IPS-18a (cell line): ENCODE measurements around the gene LOXL4.

Experiments used
- H3K27ac ChIP-seq: one replicate; pipeline ENCODE4 v1.5.1; 2013; ENCODE audit warnings: low read length
- H3K27me3 ChIP-seq: one replicate; pipeline ENCODE4 v1.6.1; 2013; ENCODE audit warnings: mild to moderate bottlenecking, low read length; ENCODE audit not compliant: control insufficient read depth, insufficient read depth
- H3K36me3 ChIP-seq: one replicate; pipeline ENCODE4 v1.6.1; 2013; ENCODE audit warnings: low read depth, low read length; ENCODE audit not compliant: control insufficient read depth
- H3K4me1 ChIP-seq: one replicate; pipeline ENCODE4 v1.6.1; 2013; ENCODE audit warnings: low read depth, low read length; ENCODE audit not compliant: control insufficient read depth
- H3K4me3 ChIP-seq: one replicate; pipeline ENCODE4 v1.5.1; 2013; ENCODE audit warnings: low read length
- H3K9ac ChIP-seq: one replicate; pipeline ENCODE4 v1.6.1; 2013; ENCODE audit warnings: mild to moderate bottlenecking, low read length, moderate library complexity
- H3K9me3 ChIP-seq: one replicate; pipeline ENCODE4 v1.6.1; 2013; ENCODE audit warnings: low read depth, low read length; ENCODE audit not compliant: control insufficient read depth

Gene LOXL4

DNA sequence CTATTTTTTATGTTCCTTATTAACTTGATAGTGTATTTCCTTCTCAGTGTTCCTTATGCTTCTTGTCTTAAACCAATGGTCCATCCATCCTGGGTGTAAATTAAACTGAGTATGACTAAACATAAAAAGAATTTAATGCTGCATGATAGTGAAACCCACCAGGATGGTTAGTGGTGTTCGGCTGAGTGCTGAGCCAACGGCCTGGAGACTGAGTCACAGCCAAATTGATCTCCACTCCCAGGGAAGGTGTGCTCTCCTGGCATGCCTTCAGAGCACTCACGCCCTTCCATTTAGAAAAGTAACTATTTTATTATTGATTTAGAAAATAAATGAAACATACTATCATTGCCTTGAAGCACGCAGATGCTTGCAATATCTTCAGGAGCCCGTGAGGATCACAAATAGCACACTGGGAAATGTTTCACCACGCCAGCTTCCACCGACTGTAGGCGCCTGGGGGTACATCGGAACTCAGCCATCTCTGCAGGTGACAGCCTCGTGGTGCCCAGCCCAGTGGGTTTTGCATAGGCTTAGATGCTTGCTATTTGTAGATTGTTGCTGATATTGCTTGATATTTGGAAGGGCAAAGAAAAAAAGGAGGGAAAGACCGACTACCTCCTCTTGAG, 40.0 kb upstream of the LOXL4 start:
- H3K27ac ChIP-seq: no peak overlapping the region
- no peak overlapping the region for H3K9ac ChIP-seq
- H3K36me3 ChIP-seq: no peaks in the 10 kb centered on the region
- peaks cover 5% of the 10 kb centered on the region for H3K4me1 ChIP-seq
- no peaks in the 10 kb centered on the region for H3K27me3 ChIP-seq
- no peaks in the 10 kb centered on the region for H3K9me3 ChIP-seq
- no peak overlapping the region for H3K4me3 ChIP-seq

DNA sequence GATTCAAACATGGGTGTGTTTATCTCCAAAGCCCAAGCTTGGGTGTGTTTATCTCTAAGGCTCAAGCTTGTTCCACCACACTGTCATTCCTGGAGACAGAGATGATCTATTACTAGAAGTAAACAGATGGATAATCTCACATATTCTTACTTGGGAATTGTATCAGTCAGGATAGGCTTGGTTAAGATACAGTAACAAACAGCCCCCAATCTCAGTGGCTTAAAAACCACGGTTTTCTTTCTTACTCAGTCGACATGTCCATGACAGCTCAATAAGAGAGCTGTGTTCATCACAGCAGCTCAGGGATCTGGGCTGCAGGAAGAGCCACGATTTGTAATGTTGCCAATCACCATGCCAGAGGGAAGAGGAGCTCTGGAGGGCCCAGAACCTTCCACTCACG, 38.5 kb upstream of the LOXL4 start:
- Histone ChIP-seq H3K9me3 (no peaks in the 10 kb centered on the region), H3K36me3 (no peaks in the 10 kb centered on the region), H3K4me3 (no peak overlapping the region)

DNA sequence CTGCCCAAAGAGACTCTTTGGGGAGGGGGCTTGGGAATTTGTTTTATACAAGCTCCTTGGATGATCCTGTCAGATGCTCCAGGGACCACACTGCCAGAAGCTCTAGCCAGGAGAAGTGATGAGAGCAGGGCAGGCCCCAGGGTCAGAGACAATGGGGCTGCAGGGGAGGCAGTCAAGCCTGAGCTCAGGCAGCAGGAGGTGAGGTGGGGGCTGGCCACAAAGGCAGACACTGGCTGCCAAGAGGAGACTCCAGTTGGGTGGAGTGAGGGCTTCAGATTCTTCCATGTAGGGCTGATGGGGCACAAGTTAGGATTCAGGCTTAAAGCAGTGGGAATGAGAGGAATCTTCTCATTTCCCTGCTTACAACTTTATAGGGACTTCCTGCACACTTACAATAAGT, 35.6 kb upstream of the LOXL4 start:
- H3K4me3 ChIP-seq: no peak overlapping the region
- H3K9ac ChIP-seq: no peak overlapping the region
- no peak overlapping the region for H3K27ac ChIP-seq
- H3K4me1 ChIP-seq: no peaks in the 10 kb centered on the region
- no peaks in the 10 kb centered on the region for H3K9me3 ChIP-seq
- H3K27me3 ChIP-seq: no peaks in the 10 kb centered on the region
- H3K36me3 ChIP-seq: no peaks in the 10 kb centered on the region

More for the DNA sequence above, 38.5 kb upstream of the LOXL4 start:
- Histone ChIP-seq H3K27me3 (no peaks in the 10 kb centered on the region), H3K9ac (no peak overlapping the region), H3K4me1 (peaks cover 5% of the 10 kb centered on the region), H3K27ac (no peak overlapping the region)

DNA sequence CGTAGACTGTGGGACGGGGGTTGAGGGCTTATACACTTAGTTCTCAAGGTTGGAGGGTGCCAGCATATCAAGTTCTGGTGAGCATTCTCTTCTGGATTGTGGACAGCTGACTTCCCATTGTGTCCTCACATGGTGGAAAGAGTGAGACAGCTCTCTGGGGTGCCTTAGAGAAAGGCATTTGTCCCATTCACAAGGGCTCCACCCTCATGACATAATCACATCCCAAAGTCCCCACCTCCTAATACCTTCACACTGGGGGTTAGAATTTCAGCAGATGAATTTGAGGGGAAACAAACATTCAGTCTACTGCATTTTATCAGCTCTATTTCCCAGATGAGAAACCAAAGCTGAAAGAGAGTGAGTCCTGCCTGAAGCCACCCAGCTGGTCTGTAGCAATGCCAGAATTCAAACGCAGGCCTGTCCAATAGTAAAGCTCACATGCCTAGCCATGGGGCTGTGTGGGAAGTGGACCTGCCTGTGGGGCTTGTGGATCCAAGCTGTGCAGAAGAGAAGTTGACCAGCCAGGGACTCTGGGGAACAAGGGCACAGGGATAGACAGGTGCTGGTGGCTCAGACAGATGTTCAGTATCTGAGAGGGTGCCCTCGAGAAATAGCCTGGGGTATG, 34.9 kb upstream of the LOXL4 start:
- Histone ChIP-seq H3K36me3 (no peaks in the 10 kb centered on the region), H3K4me3 (no peak overlapping the region), H3K4me1 (no peaks in the 10 kb centered on the region), H3K27ac (no peak overlapping the region), H3K27me3 (no peaks in the 10 kb centered on the region), H3K9ac (no peak overlapping the region), H3K9me3 (no peaks in the 10 kb centered on the region)

DNA sequence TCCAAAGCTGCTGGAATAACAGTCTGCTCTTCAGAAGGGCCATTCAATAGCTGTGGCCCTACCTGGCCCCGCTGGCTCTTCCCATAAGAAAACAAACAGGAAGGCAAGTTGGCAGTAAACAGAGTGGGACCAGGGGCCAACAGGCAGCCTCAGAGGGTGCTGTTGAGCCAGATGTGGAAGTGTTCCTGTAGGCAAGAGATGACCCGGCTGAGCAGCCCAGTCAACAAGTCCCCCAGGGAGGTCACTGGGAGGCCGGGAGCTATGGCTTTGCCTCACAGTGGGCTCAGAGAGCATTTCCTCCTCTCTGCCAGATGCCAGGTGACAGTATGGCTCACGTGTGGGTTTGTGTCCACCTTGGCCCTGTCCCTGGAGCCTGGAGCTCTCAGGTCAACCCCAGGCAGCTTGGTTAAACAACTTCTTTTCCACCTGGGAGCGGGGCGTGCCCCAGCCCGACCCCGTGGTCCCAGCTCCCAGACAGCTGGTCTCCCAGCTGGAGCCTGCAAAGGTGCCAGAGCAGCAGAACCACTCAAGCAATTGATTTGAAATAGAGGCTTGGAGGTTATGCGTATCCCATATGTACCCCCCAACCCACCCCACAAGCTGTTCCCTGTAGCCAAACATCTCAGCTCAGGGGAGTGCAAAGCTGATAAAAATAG, 33.8 kb upstream of the LOXL4 start:
- no peak overlapping the region for H3K27ac ChIP-seq
- no peaks in the 10 kb centered on the region for H3K27me3 ChIP-seq

DNA sequence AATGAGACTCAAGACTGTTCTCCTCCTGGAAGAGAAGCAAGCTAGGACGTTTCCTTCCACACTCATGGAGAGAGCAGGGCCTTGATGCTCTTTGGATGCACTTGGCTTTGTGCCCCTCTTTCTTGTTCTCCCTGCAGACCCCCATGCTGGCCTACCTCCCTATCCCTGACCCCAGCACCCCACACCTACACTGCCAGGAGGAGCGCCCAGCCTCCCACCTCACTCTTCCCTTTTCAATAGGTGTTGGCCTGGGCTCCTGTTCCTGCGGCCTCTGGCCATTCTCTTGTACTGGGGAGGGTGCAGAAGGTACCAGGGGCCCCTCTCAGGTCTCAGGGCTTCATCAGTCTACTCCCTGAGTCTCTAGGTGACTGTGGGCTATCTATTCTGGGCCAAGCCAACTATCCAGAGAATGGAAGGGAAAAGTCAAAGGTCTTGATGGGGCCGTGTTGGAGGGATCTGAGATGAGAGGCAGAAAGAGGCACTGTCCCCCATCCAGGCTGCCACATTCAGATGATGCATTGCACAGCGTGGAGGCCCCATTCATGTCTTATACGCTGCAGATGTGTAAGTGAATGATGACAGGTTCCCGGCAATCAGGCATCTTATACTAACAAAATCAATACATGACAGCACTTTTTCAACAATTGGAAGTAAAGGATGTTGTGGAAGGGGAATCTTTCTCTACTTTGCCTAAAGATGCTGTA, 32.7 kb upstream of the LOXL4 start:
- H3K36me3 ChIP-seq: no peaks in the 10 kb centered on the region

More for the DNA sequence above, 33.8 kb upstream of the LOXL4 start:
- no peaks in the 10 kb centered on the region for H3K9me3 ChIP-seq
- no peak overlapping the region for H3K9ac ChIP-seq
- no peaks in the 10 kb centered on the region for H3K4me1 ChIP-seq
- H3K4me3 ChIP-seq: no peak overlapping the region
- H3K36me3 ChIP-seq: no peaks in the 10 kb centered on the region

DNA sequence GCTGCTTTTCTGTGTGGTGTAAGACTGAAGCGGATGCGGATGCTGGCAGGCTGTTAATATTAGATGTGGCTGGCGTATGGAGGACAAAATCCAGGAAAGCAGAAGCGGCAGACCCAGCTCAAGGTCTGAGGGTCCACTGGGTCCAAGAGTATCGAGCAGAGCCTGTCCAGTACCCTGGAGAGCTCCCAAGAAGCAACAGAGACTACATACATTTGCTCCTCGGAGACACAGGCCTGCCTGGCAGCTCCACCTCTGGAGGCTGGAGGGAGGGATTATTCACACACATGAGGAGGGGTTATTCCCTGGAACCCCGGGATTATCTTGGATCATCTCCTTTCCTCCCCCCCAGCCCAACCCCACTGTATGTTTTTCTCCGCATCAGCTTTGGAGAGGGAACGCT, 31.3 kb upstream of the LOXL4 start:
- H3K9me3 ChIP-seq: no peaks in the 10 kb centered on the region
- H3K27ac ChIP-seq: no peak overlapping the region
- H3K4me3 ChIP-seq: no peak overlapping the region
- no peaks in the 10 kb centered on the region for H3K27me3 ChIP-seq
- H3K4me1 ChIP-seq: no peaks in the 10 kb centered on the region
- no peaks in the 10 kb centered on the region for H3K36me3 ChIP-seq
- H3K9ac ChIP-seq: no peak overlapping the region

More for the DNA sequence above, 32.7 kb upstream of the LOXL4 start:
- Histone ChIP-seq H3K4me3 (no peak overlapping the region), H3K9me3 (no peaks in the 10 kb centered on the region), H3K9ac (no peak overlapping the region), H3K4me1 (no peaks in the 10 kb centered on the region), H3K27me3 (no peaks in the 10 kb centered on the region), H3K27ac (no peak overlapping the region)

DNA sequence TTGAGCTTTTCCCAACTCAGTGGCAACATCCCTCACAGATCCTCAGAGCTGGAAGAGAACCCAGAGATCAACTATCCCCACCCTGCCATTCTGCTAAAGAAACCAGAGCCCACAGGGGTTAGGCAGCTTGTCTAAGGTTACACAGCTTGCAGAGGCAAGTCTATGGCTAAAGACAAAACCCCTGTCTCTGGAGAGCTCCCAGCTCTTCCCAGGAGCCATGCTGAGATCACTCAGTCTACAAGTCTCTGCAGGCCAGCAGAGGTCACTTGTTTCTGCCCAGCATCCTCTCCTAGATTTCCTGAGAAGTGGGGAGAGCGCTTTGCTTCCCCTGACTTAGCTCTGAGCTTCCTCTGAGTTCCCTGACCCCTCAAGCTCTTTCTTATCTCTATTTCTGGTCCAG, 28.5 kb upstream of the LOXL4 start:
- Histone ChIP-seq H3K27me3 (no peaks in the 10 kb centered on the region), H3K9ac (no peak overlapping the region), H3K27ac (no peak overlapping the region), H3K4me3 (no peak overlapping the region), H3K4me1 (no peaks in the 10 kb centered on the region), H3K9me3 (no peaks in the 10 kb centered on the region), H3K36me3 (no peaks in the 10 kb centered on the region)

DNA sequence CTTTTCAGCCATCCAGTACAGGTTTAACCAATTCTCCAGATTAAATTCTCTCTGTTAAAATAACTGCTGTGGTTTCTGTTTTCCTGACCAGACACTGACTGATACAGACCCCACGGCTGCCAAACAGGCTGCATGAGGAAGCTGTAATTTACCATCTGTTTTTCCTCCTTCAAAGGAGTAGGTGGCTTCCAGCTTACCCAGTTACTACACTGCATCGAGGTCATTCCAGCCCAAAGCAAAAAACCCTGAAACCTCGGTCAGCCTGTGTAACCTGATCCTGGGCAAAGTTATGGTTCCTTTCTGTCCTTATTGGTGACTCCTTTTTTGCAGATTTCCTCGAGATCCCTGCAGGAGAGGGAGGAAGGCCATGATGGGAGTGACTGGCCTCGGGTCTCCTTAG, 27.9 kb upstream of the LOXL4 start:
- H3K27ac ChIP-seq: no peak overlapping the region
- no peaks in the 10 kb centered on the region for H3K36me3 ChIP-seq
- H3K27me3 ChIP-seq: no peaks in the 10 kb centered on the region
- no peaks in the 10 kb centered on the region for H3K9me3 ChIP-seq
- no peak overlapping the region for H3K4me3 ChIP-seq
- H3K9ac ChIP-seq: no peak overlapping the region
- H3K4me1 ChIP-seq: no peaks in the 10 kb centered on the region

DNA sequence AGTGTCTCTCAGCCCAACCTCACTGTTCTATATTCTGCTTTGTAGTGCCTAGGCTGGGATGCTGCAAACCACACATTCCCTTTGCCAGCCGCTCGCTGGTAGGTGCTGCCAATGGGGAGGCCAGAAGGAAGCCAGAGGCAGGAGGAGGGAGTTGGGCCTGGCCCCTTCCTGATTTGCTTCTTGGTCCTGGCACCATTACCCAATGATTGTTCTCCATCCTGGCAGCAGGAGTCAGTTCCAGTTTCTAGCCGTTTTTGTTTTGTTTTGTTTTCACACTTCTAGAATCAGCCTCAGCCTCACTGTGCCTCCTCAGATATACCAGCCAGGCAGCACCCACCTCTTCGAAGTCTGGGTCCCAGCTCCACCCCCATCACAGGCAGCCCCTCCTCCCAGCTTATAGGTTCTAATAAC, 27.4 kb upstream of the LOXL4 start:
- Histone ChIP-seq H3K4me1 (no peaks in the 10 kb centered on the region), H3K27me3 (no peaks in the 10 kb centered on the region), H3K4me3 (no peak overlapping the region), H3K9ac (no peak overlapping the region), H3K9me3 (no peaks in the 10 kb centered on the region), H3K27ac (no peak overlapping the region), H3K36me3 (no peaks in the 10 kb centered on the region)

DNA sequence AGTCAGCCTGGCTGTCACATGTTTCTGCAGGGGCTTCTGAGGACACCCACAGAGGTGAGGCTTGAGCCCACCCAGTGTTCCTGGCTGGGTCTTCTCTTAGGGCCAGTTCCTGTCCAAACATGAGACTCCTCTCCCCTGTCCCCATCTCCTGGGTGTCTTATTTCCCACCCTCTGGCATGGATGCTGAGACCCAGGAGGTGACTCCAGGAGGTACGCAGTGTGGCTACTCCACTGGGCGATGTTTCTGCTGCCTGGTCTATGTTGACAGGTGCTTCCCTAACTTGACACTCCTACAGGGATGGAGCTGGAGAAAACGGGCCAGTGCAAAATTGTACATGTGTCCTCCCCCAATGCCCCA, 26.3 kb upstream of the LOXL4 start:
- Histone ChIP-seq H3K27ac (no peak overlapping the region), H3K36me3 (no peaks in the 10 kb centered on the region), H3K4me1 (no peaks in the 10 kb centered on the region), H3K9me3 (no peaks in the 10 kb centered on the region), H3K4me3 (no peak overlapping the region), H3K27me3 (no peaks in the 10 kb centered on the region), H3K9ac (no peak overlapping the region)
